Stimulated activated CD8-positive, alpha-beta memory T cell treated with anti-CD3 and anti-CD28 coated beads, Interleukin-12 subunit alpha, Interleukin-12 subunit beta, amount 100 ng/mL, for 24 hours (primary cell): ENCODE results near the gene ADARB2.
"Not testable (repeated sequence)": the region's sequence is repeated elsewhere in the genome, so short reads cannot be mapped to it uniquely, and the experiment has no call there.

Experiments used
- DNase-seq: peaks from one replicate; pipeline ENCODE4 v3.0.0-alpha.2; 2020; ENCODE audit errors: extremely low read depth

ADARB2 gene

DNA sequence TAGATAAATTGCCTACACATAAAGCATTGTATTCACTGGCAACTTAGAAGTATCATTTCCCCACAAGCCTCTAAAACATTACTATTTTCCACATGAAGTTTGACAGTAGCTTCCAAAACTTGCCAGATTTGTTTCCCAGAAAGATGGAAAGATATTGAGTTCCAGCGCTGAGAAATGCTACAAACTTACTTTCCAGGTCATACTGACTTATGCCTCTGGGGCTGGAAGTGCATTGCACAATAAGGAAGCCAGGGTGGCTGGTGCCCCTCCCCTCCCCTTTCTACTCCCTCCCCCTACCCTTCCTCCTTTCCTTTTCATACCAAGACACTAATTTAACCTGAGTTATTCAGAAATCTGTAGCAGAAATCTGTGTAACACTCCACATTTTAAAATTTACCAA lies 468.5 kb downstream of the ADARB2 start:
- no peak for DNase-seq

- no peak for DNase-seq
Observed at GRCh38 chr10:1267568-1267967, 469.8 kb downstream of the ADARB2 start.

GRCh38 chr10:1267148-1267547 lies 470.2 kb downstream of the ADARB2 start:
- DNase-seq, result no peak

DNA sequence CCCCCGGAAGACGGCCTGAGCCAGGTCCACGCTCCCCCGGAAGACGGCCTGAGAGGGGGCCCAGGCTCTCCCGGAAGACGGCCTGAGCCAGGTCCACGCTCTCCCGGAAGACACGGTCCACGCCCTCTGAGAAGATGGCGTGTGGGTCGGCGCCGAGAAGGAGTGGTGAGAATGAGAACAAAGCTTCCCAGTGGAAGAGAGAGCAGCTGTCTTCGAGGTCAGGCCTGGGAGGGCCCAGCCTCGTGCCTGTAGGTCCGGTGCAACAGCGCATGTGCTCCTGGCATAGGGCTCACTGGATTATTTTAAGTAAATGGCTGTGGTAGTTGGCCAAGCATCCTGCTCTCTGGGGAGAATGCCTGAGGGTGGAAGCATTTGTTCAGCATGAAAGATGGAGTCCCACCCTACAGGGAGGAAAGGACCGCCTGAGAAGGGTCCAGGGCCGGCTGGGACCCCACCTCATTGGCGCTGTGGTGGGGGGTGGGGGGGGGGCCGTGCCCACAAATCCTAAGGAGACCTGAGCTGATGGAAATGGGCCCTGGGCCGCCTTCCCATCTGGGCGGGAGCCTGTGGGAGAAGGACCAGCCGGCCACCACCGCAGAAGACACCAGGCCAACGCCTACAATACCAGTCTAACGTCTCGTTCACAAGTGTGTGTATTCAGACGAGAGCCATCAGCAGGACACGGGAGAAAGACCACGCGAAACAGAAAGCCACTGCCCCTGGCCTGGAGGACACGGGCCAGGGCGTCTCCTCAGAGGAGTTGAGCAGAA lies 471.1 kb downstream of the ADARB2 start:
- DNase-seq, result no peak

- no peak for DNase-seq
Observed at GRCh38 chr10:1264001-1264400, 473.3 kb downstream of the ADARB2 start.

DNA sequence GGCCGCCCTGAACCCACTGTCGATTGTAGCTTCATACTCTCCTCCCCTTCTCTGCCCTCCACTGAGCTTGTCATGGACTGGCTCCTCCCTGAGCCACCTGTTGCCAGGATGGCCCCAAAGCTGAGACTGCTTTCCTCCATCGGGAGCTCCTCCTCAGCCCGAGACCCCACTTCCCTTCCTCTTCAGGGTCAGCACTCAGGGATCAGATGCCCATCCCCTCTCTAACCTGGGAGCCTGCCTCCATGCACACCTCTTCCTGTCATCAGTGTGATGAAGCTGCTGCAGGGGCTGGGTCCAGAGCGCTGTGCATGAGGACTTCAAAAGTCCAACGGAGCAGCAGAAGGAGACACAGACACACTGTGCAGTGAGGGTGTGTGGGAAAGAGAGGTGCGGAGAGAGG lies 480.1 kb downstream of the ADARB2 start:
- DNase-seq, result no peak

DNA sequence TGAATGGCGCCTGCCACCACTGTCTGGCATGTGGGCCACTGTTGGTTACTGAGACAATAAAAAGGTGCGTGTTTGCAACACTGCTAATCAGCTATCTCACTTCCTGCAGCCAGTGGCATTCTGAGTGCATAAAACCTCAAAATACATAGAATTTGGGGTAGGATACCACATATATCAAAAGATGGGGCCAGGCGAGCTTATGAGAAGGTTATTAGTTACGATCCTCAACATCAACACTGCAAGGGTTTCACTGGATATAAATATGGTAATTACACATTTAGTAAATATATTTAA lies 480.9 kb downstream of the ADARB2 start:
- DNase-seq, result no peak

DNA sequence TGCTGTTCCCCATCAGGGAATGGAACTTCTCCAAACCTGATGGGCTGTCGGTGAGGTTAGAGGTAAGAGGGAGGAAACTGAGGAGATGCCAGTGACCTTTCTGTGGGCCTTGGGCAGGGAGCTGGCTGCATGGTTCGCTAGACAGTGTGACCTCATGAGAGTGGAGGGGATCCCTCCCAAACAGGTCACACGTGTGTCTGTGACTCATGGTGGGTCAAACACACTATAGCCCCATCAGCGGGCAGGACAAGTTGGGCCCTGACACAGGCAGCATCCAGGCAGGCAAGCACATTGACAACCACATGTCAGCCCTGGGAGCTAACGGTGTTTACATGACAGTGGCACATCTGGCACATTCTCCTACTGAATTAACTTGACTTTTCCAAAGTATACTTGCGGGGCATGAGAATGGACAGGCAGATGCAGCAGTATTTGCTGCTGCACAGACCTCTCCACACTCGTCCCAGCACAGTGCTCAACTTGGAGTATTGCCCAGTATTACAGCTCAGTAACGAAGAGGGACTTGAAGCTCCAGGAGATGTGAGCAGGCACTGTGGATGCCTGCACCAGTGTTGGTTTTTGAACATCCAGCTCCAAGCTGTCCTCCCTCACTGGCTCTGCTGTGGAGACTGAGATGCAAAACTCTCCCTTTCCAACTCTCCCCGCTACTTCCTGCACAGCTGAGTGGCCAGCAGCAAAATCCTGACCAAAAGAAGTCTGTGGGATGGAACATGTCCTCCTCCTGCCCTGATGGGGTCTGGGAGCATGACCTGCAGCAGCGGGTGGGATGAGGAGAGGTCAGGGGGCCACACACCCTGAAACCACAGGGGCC lies 481.5 kb downstream of the ADARB2 start:
- no peak for DNase-seq

DNA sequence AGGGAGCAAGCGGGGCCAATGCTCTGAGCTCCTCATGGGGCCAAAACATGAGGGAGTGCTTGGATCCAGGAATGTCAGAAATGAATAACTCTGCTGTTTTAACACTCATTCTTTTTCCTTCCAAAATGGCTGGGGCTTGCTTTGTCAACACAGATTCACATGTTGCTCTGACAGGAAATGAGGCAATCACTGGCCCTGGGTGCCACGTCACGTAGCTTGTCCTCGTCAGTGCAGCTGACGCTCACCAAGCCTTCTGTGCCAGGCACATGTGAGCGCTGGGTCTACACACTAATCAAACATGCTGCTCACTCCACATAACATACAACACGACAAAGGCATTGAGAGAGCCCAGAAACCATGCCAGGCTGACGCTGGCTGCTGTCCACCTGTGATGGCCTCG lies 482.2 kb downstream of the ADARB2 start:
- DNase-seq, result no peak

GRCh38 chr10:1253523-1254353 lies 483.6 kb downstream of the ADARB2 start:
- no peak for DNase-seq

DNA sequence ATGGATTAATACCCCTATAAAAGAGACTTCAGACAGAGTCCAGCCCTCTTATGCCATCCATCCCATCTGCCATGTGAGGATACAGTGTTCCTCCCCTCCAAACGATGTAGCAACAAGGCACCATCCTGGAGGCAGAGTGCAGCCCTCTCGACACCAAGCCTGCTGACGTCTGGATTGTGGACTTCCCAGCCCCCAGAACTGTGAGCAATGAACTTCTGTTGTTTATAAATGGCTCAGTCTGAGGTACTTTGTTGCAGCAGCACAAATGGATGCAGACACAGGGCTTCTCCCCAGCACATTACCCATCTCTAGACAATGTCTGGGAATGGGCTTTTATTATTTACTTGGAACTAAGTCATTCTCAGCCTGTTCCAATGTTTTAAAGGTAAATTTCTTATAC lies 485.6 kb downstream of the ADARB2 start:
- no peak for DNase-seq

DNA sequence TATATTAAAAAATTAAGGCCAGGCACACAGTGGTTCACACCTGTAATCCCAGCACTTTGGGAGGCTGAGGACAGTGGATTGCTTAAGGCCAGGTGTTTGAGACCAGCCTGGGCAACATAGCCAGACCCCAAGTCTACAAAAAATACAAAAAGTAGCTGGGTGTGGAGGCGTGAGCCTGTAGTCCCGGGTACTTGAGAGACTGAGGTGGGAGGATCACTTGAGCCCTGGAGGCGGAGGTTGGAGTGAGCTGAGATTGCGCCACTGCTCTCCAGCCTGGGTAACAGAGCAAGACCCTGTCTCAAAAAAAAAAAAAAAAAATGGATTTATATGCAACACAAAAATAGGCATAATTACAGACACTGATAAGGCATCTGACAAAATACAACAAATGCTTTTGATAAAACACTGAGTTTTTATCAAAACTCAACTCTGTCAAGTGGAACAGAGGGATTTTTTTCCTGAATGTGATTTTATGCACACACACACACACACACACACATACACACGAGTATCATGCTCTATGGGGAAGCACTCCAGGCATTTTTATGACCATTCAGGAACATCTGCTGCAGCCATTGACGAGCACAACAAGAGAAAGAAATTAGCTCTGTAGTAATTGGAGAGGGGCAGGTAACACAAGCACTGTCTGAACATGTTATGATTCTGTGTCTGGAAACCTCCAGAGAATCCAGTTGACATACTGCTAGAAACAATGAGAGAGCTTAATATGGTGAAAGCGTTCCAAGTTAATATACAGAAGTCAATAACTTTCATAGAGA lies 488.0 kb downstream of the ADARB2 start:
- DNase-seq, result no peak

GRCh38 chr10:1248262-1248630 lies 489.1 kb downstream of the ADARB2 start:
- not testable (repeated sequence) for DNase-seq

DNA sequence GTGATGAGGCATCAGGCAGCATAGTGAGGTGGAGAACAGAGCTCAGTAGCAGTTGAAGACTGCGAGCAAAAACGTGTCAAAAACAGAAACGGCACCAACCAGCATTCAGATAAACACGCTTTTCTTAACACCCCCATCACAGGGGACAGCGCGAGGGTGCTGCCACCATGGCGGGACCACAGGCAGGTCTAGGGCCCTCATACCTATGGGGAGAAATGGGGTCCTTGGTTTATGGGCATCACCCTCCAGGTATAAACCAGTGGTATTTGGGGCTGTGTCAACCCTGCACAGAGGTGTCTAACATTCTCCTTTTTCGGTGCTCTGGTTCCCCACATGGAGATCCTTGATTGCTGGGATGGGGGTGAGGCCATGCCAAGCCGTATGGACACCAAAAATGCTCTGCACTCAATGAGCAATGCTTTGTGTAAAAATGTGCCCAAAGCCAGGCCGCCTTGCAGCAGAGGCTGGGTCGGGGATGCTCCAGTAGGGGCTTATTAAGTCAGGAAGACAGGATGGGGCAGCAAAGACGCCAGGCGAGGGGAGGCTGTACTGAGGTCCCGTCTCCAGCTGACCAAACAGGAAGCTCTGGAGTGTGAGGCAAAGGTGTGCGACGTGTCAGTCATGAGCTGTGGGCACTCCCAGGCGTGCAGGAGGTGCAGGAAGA lies 489.6 kb downstream of the ADARB2 start:
- no peak for DNase-seq

GRCh38 chr10:1244493-1244892 lies 492.8 kb downstream of the ADARB2 start:
- no peak for DNase-seq

GRCh38 chr10:1243486-1244234 lies 493.7 kb downstream of the ADARB2 start:
- DNase-seq, result no peak

DNA sequence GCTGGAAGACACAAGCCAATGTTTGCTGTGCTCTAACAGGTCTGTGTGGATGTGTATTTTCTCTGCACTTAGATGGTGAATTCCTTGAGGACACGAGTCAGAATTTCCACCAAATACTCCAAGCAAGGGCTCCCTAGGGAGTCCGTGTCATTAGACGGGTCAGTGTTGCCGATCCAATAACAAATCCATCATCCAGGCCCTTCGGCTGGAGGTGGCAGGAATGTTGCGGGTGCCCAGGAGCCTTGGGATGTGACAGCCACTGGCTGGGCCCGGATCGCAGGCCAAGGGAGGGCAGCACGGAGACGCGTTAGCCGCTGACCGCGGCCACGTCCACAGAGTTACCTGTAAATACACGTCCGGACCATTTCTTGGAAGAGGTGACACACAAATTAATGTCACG lies 494.4 kb downstream of the ADARB2 start:
- DNase-seq, result no peak

DNA sequence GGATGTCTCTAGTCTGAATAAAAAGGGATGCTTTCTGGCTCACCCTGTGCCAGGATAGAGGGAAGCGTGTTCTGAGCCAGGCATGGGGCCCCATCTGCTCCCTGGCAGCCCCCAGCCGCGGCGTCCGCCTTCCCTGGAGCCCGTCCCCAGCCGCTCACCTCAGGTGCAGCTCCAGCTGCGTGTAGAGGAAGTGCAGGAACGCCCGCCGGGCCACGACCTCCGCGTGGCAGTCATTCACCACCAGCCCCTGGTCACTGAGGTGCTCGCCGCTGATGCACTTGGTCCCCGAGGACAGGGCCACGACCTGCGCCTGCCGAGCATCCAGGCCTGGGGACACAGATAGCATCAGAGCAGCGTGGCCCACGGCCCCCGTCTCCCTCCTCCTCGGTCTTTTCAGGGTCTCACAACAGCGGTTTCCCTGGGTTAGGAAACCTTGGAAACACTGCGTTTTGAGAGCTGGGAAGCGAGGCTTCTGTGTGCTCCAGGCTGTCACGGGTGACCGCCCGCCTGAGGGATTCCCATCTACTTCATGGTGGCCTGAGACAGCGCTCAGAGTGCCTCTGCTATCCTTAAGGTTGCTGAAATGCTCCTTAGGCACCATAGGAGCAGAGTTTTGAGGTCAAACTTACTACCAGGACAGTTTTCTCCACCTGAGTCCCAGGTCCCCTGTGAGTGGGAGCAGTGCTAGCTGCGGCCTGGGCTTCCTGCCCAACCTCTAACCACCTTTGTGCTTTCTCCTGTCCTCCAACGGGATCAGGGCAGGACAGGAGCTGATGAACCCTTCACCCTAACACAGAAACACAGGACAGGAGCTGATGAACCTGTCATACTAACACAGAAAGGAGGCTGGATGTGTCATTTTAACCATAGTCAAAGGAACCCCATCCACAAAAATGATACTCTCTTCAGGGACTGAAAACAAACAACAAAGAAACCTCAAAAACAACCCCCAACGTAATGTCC lies 495.1 kb downstream of the ADARB2 start:
- no peak for DNase-seq

DNA sequence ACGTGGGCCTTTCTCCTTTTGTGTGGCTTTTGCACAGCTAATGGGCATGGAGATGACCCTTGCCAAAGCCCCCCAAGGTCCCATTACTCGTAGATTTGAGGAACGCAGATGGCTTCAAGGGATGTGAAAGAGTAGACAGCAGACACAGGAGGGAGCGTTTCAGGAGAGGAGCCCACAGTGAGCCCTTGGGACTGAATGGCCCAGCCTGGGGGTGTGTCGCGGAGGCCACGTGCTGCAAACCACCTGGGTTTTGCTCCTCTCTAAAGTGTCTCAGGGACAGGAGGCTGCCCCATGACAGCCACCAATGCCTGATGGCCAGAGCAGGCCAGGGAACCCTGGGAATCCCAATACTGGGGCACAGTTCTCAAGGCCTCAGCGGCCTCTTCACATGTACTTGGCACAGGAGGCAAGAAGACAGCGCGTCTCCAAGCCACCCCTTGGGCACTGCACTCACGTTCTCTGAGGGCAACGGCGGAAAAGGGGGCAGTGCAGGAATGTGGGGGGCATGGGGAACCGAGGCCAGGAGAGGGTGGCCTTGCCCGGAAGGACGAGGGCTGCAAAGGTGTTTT lies 495.9 kb downstream of the ADARB2 start:
- DNase-seq, result no peak
